Suppressor macrophage treated with lipopolysaccharide for 4 hours (primary cell): ENCODE measurements around the gene SPTBN1.

ENCODE experiments used
- DNase-seq: peaks from one replicate; pipeline ENCODE4 v3.0.0-alpha.2; 2020

SPTBN1 gene

GRCh38 chr2:54434711-54435110 lies 21.4 kb upstream of the SPTBN1 start:
- no peak for DNase-seq

DNA sequence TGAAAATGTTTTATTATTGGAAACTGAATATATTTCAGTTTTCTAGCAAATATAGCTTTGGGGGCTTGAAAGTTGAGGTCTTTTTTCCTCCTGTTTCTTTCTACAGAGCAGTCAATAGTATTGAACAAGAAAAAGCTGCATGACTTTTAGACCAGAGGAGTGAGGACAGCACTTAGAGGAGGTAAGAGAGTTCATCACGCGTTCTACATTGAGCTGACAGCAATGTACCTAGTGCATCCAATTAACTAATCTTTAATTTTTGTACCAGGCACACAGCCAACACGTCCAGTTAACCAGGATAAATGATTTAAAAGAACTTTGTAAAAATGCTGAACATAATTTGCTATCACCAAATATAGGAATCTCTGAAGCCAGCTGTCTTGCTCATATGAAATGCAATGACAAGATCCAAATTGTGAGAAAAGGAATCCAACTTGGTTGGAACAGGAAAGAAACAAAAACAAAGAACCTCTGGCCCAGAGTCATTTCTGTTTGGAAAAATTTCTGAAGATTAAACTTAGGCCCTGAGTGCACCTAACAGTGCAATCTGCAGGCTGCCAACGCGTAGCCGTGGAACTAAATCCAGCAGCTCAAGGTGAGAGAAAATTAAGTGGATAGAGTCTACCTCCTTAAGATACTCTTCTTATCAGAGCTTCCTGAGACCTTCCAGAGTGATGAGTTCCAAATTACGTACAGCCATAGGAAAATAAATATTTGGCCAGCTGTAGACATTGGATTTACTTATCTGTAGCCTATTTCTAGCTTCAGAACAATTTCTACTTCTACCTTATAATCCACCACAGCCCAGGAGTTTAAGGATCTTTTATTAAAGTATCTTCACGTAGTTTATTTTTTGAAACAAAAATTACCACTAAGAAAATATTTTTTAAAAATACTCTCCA lies 20.6 kb upstream of the SPTBN1 start:
- DNase-seq: no peak

DNA sequence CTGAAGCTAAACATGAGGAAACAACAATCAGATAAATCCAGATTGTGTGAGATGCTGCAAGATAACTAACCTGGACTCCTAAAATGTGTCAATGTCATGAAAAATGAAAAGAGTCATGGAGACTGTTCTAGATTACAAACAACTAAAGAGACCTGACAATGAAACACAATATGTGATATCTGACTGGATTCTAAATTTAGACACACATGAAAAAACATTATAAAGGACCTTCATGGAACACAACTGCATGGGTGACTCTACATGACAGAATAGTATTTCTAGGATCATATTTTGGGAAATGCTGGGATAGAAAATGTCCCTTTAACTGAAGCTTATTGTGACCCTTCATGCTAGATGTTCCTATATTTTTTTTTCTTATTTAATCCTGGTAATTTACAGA lies 18.5 kb upstream of the SPTBN1 start:
- no peak for DNase-seq

DNA sequence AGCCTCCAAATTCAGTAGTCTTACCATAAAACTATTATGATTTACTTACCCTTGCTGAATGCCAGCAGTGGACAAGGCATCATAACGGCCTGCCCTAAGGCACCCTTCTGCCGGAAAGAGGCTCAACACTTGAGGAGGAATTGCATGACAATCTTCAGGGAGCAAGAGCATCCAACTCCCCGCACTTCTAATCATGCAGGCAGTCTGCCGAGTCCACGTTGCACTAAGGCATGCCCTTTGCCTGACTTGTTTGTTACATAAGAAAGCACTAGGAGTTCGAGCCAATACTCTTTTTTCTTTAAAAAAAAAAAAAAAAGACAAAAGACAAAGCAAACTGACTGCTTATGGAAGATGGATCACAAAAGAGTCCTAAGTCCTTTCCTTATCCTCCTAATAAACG lies 17.9 kb upstream of the SPTBN1 start:
- DNase-seq: no peak

DNA sequence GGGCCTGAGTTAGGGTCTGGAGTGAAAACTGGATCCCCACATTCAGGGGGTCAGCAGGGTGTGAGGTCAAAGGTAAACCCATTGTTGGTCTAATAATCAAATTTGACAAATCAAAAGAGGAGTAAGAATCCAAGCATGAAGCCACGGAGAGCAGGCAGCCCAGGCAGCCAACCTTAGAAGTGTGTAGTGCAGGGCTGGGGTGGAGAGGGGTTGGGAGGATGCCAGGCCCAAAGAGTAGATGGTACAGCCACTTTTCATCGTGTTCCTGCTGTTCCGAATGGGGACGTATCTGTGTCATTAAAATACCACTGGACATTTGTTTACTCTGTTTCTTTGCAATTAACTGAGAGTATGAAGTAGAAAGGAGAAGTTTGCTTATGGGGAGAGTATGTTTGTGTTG lies 16.5 kb upstream of the SPTBN1 start:
- DNase-seq: no peak

- no peak for DNase-seq
Observed at GRCh38 chr2:54440050-54440449, 16.1 kb upstream of the SPTBN1 start.

- no peak for DNase-seq
Observed at GRCh38 chr2:54444503-54444902, 11.6 kb upstream of the SPTBN1 start.

- no peak for DNase-seq
Observed at GRCh38 chr2:54446122-54446521, 10.0 kb upstream of the SPTBN1 start.

- DNase-seq: no peak
Observed at GRCh38 chr2:54446625-54447024, 9.5 kb upstream of the SPTBN1 start.

DNA sequence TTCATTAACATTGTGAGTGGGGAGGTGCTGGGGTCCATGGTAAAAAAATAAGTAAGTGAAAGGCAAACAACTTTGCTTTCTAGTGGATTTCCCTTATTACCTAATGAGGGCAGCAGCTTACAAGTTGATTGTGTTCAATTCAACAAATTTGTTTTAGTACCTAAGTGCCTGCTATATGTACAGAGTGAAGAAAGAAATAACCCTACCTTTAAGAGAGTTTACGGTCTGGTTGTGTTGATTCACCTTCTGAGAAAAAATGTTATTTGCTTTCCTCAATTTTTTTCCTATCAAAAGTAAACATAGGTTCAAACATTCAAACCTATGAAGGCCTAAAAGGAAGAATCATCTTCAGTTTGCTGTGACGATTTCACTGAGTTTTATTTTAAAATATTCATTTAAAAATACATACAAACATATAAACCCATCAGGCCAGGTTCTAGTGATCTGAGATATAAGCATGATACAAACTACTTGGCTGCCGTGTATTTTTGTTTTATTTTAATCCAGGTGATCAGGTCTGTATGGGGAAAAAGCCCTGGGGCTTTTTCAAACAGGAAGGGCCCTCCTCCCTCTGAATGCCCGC lies 1.5 kb upstream of the SPTBN1 start:
- DNase-seq: no peak

DNA sequence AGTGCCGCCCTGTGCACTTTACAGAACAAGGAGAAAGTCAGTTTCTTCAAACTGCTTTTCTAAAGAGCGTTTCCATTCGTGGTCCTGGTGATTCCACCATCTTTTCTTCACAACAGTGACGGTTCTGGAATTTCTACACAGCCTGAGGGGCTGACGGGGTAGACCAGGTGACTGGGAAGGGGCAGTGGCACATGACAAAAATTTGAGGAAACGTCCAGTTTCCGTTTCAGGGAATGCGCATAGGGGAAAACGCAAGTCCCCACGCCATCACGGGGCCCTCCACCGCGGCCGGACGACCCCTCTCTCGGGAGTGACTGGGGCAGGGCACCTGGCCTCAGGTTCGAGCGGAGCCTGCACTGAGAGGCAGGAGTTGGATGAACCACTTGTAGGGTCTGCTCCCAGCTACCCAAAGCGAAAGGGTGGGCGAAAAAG lies 980 bp upstream of the SPTBN1 start:
- peak; percentile 11 for DNase-seq

- no peak for DNase-seq
Observed at GRCh38 chr2:54456362-54456611, 160 bp downstream of the SPTBN1 start.

- DNase-seq: peak; percentile 6
Observed at GRCh38 chr2:54456612-54457322, 640 bp downstream of the SPTBN1 start.

GRCh38 chr2:54457323-54458023 lies 1.3 kb downstream of the SPTBN1 start:
- DNase-seq: no peak

- DNase-seq: no peak
Observed at GRCh38 chr2:54459037-54459441, 2.9 kb downstream of the SPTBN1 start.

GRCh38 chr2:54461261-54461660 lies 5.1 kb downstream of the SPTBN1 start:
- no peak for DNase-seq

DNA sequence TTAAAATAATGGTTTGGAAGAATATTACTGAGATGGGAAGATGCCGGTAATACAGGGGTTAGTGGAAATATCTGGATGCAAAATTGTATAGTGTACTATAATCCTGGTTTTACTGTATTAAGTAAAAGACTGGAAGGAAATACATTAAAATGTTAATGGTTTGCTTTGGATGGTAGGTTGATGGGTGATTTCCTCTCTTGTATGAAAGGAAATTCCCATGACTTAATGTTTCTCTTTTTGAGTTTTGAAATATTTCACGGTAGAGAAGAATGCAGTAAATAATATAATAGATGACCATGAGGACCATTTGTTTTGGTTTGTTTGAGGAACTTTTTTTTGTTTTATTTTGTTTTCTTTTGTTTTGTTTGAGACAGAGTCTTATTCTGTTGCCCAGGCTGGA lies 8.2 kb downstream of the SPTBN1 start:
- peak; percentile 15 for DNase-seq

GRCh38 chr2:54465143-54465542 lies 9.0 kb downstream of the SPTBN1 start:
- no peak for DNase-seq

DNA sequence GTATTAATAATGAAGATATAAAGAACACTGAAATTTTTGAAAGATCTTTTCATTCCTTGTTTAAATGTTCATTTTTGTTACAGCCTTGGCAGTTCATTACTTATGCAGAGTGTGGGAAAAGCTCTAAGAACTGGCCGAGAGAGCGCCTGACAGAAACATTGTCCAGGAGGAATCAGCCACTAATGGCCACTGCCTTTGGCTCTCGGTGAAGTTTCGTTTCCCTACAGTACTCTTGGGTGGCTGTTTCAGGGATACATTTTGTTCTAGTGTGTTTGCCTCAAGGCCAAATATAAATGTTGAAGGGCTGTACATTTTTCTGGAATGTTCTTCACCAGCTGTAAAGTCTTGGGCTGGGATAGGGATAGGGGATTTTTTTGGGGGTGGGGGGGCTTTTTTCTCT lies 10.7 kb downstream of the SPTBN1 start:
- DNase-seq: no peak

DNA sequence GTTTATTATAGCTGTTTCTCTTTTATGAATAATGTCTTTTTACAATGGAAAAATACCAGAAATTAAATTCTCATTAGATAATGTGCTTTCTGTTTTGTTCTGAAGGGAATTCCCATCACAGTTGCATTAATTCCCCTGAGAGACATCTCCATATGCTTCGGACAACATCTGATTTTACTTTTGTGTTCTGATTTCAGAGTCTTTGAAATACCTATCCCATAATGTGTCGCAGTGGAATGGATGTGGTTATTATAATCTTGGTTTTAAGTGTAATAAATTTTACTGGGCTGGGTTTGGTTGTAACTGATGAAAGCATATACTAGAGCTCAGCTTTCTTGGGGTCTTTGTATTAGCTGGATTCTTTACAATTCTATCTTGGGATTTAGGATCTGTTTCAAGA lies 12.5 kb downstream of the SPTBN1 start:
- no peak for DNase-seq

- DNase-seq: no peak
Observed at GRCh38 chr2:54469484-54470053, 13.4 kb downstream of the SPTBN1 start.

GRCh38 chr2:54470266-54470938 lies 14.3 kb downstream of the SPTBN1 start:
- DNase-seq: no peak
